ENCODE measurements around the gene UVRAG.

UVRAG gene

GRCh38 chr11:76155500-76156227, 340.7 kb downstream of the UVRAG start:
- DNase-seq, result no peak

GRCh38 chr11:76156971-76157427, 342.0 kb downstream of the UVRAG start:
- DNase-seq, result no peak

- DNase-seq, result no peak
These were observed 342.9 kb downstream of the UVRAG start for GRCh38 chr11:76157891-76158290.

- DNase-seq, result no peak
These were observed 343.6 kb downstream of the UVRAG start for GRCh38 chr11:76158394-76159302.

- no peak for DNase-seq
These were observed 344.4 kb downstream of the UVRAG start for GRCh38 chr11:76159303-76159937.

GRCh38 chr11:76159983-76160661, 345.1 kb downstream of the UVRAG start:
- DNase-seq, result no peak

- DNase-seq, result no peak
These were observed 345.8 kb downstream of the UVRAG start for GRCh38 chr11:76160856-76161255.

- DNase-seq, result no peak
These were observed 346.4 kb downstream of the UVRAG start for GRCh38 chr11:76161261-76161961.

- DNase-seq, result no peak
These were observed 347.6 kb downstream of the UVRAG start for GRCh38 chr11:76162336-76163288.

- no peak for DNase-seq
These were observed 348.4 kb downstream of the UVRAG start for GRCh38 chr11:76163289-76163880.

GRCh38 chr11:76164081-76164480, 349.1 kb downstream of the UVRAG start:
- DNase-seq, result no peak

- DNase-seq, result no peak
These were observed 350.1 kb downstream of the UVRAG start for GRCh38 chr11:76164861-76165751.

- no peak for DNase-seq
These were observed 351.3 kb downstream of the UVRAG start for GRCh38 chr11:76166314-76166713.

GRCh38 chr11:76167590-76167989, 352.6 kb downstream of the UVRAG start:
- no peak for DNase-seq

GRCh38 chr11:76169473-76169896, 354.5 kb downstream of the UVRAG start:
- DNase-seq, result no peak

GRCh38 chr11:76170468-76170867, 355.5 kb downstream of the UVRAG start:
- DNase-seq, result no peak

GRCh38 chr11:76172583-76172982, 357.6 kb downstream of the UVRAG start:
- DNase-seq, result no peak

- no peak for DNase-seq
These were observed 358.7 kb downstream of the UVRAG start for GRCh38 chr11:76173663-76174062.

- DNase-seq, result no peak
These were observed 359.3 kb downstream of the UVRAG start for GRCh38 chr11:76174330-76174729.

Data from NCI-H1930 (cell line).